Measurements from ENCODE around the gene MYO7B.

Gene MYO7B

GRCh38 chr2:127685410-127686080, 150.1 kb downstream of the MYO7B start:
- DNase-seq: no peak
